ENCODE results near the gene FMN1.

GRCh38 chr15:32936976-32937375 is 257.5 kb downstream of the FMN1 start:
- TF ChIP-seq ZNF384 (IDR thresholded peaks at IDR 0.05) (no peak), SP1 (IDR thresholded peaks at IDR 0.05) (no peak), PKNOX1 (IDR thresholded peaks at IDR 0.05) (no peak), TARDBP (IDR thresholded peaks at IDR 0.05) (no peak), ELF4 (IDR thresholded peaks at IDR 0.05) (no peak), NFRKB (IDR thresholded peaks at IDR 0.05) (no peak), HDGF (IDR thresholded peaks at IDR 0.05; ENCODE audit: borderline replicate concordance) (no peak), SUZ12 (IDR thresholded peaks at IDR 0.05) (no peak), FOXK2 (IDR thresholded peaks at IDR 0.05) (no peak), CTBP1 (IDR thresholded peaks at IDR 0.05; ENCODE audit: borderline replicate concordance) (no peak), LEF1 (IDR thresholded peaks at IDR 0.05; ENCODE audit: borderline replicate concordance) (no peak), BHLHE40 (IDR thresholded peaks at IDR 0.05; ENCODE audit: borderline replicate concordance) (no peak), FOXA1 (IDR thresholded peaks at IDR 0.05) (no peak), FOXM1 (IDR thresholded peaks at IDR 0.05; ENCODE audit: borderline replicate concordance) (no peak)

Data from HEK293T (cell line).